Natural killer cell (primary cell): ENCODE results near the gene DACT1. TPM values are rescaled to one million over a fixed set of nuclear protein-coding genes. Genes with fewer than 3 reads are reported as not detected.

Experiments
- ATAC-seq, 3 donors: fragments of 150-1000 bp in 2 of 3; fragments of 200-7000 bp in 1 of 3; cut with Tn5 transposase; 1 replicate in 1 of 3; 2 replicates in 2 of 3; pipeline ENCODE4 v1.10.0; 2021; ENCODE audit warnings: mild to moderate bottlenecking in 2 of 3, moderate library complexity in 2 of 3
- DNase-seq, 2 donors: peaks; one replicate each; pipeline versions ENCODE4 v3.0.0 to v3.0.0-alpha.2; 2013 to 2021; ENCODE audit warnings: mixed read lengths in 1 of 2
- H3K27ac ChIP-seq: one replicate; pipeline ENCODE4 v1.5.1; 2013; ENCODE audit warnings: mild to moderate bottlenecking, low read length
- H3K27me3 ChIP-seq: one replicate; pipeline ENCODE4 v1.6.1; 2013; ENCODE audit warnings: low read length; ENCODE audit not compliant: control insufficient read depth, insufficient read depth
- H3K36me3 ChIP-seq: one replicate; pipeline ENCODE4 v1.6.1; 2013; ENCODE audit warnings: low read length; ENCODE audit not compliant: control insufficient read depth, insufficient read depth
- H3K4me1 ChIP-seq: one replicate; pipeline ENCODE4 v1.6.1; 2013; ENCODE audit warnings: low read length; ENCODE audit not compliant: control insufficient read depth, insufficient read depth
- H3K4me3 ChIP-seq: one replicate; pipeline ENCODE4 v1.5.1; 2013; ENCODE audit warnings: low read length
- H3K9me3 ChIP-seq: one replicate; pipeline ENCODE4 v1.6.1; 2013; ENCODE audit warnings: low read length; ENCODE audit not compliant: control insufficient read depth, insufficient read depth
- H3K27ac Mint-ChIP-seq, 2 donors: one replicate each; pipeline ENCODE4 v1.8.0; 2022; ENCODE audit warnings: mild to moderate bottlenecking in 2 of 2, mixed read lengths in 2 of 2, moderate library complexity in 1 of 2
- H3K27me3 Mint-ChIP-seq, 2 donors: one replicate each; pipeline ENCODE4 v1.8.0; 2022; ENCODE audit warnings: low read depth in 2 of 2, mixed read lengths in 2 of 2
- H3K36me3 Mint-ChIP-seq: one replicate; pipeline ENCODE4 v1.8.0; 2022; ENCODE audit warnings: mixed read lengths
- H3K4me1 Mint-ChIP-seq, 2 donors: one replicate each; pipeline ENCODE4 v1.8.0; 2022; ENCODE audit warnings: mixed read lengths in 2 of 2
- H3K4me3 Mint-ChIP-seq: one replicate; pipeline ENCODE4 v1.8.0; 2022; ENCODE audit warnings: mild to moderate bottlenecking, moderate library complexity, mixed read lengths
- H3K9me3 Mint-ChIP-seq, 2 donors: one replicate each; pipeline ENCODE4 v1.8.0; 2022; ENCODE audit warnings: mixed read lengths in 2 of 2
- WGBS: methylation state at CpG from one replicate; pipeline ENCODE4 v1.1.7; 2013; ENCODE audit warnings: missing lambda C conversion rate; ENCODE audit not compliant: insufficient coverage; 5-methylcytosine and 5-hydroxymethylcytosine counted together
- intact Hi-C: fragments of 100-400 bp; cut with micrococcal nuclease; formaldehyde crosslinking; loops from one replicate; pipeline ENCODE4 v1.14.2; 2022
- total RNA-seq, 4 donors: library from RNA; stranded (reverse); fragments of 120-200 nt in 1 of 4; gene quantifications; one replicate each; pipeline versions ENCODE4 v1.2.3 to v1.2.4, GENCODE V29; 2013 to 2022
- TF ChIP-seq, protein P1 (sequence below): fragments of 200-600 bp; IDR thresholded peaks from one replicate; pipeline ENCODE4 v1.8.0; 2022; ENCODE audit warnings: antibody characterized with exemption

Gene DACT1
- total RNA-seq, 3 donors from 2014 or later (not counting 1 experiment from before 2014, with no cell fraction given) = 0.20 to 0.45 (median 0.33) TPM

DNA sequence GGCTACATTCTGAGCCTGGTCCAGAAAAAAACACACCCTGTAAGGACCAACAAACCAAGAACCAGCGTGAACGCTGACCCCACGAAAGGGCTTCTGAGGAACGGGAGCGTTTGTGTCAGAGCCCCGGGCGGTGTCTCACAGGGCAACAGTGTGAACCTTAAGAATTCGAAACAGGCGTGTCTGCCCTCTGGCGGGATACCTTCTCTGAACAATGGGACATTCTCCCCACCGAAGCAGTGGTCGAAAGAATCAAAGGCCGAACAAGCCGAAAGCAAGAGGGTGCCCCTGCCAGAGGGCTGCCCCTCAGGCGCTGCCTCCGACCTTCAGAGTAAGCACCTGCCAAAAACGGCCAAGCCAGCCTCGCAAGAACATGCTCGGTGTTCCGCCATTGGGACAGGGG lies 7.9 kb downstream of the DACT1 start:
- no peaks in the 10 kb centered on the region for H3K36me3 Mint-ChIP-seq
- TF ChIP-seq, protein P1, sequence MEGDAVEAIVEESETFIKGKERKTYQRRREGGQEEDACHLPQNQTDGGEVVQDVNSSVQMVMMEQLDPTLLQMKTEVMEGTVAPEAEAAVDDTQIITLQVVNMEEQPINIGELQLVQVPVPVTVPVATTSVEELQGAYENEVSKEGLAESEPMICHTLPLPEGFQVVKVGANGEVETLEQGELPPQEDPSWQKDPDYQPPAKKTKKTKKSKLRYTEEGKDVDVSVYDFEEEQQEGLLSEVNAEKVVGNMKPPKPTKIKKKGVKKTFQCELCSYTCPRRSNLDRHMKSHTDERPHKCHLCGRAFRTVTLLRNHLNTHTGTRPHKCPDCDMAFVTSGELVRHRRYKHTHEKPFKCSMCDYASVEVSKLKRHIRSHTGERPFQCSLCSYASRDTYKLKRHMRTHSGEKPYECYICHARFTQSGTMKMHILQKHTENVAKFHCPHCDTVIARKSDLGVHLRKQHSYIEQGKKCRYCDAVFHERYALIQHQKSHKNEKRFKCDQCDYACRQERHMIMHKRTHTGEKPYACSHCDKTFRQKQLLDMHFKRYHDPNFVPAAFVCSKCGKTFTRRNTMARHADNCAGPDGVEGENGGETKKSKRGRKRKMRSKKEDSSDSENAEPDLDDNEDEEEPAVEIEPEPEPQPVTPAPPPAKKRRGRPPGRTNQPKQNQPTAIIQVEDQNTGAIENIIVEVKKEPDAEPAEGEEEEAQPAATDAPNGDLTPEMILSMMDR = no peak
- Histone ChIP-seq H3K27me3 (no peaks in the 10 kb centered on the region), H3K4me3 (no peak overlapping the region), H3K36me3 (no peaks in the 10 kb centered on the region), H3K27ac (no peak overlapping the region), H3K9me3 (no peaks in the 10 kb centered on the region), H3K4me1 (no peaks in the 10 kb centered on the region)
- H3K9me3 Mint-ChIP-seq = no peaks in the 10 kb centered on the region
- no peak for DNase-seq
- no peak overlapping the region for H3K27ac Mint-ChIP-seq
- no peak overlapping the region for H3K4me3 Mint-ChIP-seq
- H3K27me3 Mint-ChIP-seq = peaks cover 3 to 6% of the 10 kb centered on the region in 2 donors
- WGBS = 94% methylated on average over 20 of the region's 20 CpGs
- H3K4me1 Mint-ChIP-seq = no peaks in the 10 kb centered on the region
- intact Hi-C loops = no loop called here
- no peak for ATAC-seq

DNA sequence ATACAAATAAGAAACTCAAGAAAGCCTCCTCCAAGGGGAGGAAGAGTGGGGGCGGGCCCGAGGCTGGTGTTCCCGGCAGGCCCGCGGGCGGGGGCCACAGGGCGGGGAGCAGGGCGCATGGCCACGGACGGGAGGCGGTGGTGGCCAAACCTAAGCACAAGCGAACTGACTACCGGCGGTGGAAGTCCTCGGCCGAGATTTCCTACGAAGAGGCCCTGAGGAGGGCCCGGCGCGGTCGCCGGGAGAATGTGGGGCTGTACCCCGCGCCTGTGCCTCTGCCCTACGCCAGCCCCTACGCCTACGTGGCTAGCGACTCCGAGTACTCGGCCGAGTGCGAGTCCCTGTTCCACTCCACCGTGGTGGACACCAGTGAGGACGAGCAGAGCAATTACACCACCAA lies 8.7 kb downstream of the DACT1 start:
- Mint-ChIP-seq H3K27me3 (peaks cover 0 to 1% of the 10 kb centered on the region in 2 donors), H3K4me1 (no peaks in the 10 kb centered on the region), H3K36me3 (no peaks in the 10 kb centered on the region), H3K27ac (no peak overlapping the region), H3K9me3 (no peaks in the 10 kb centered on the region), H3K4me3 (no peak overlapping the region)
- no peak for ATAC-seq
- DNase-seq = no peak
- Histone ChIP-seq H3K27me3 (no peaks in the 10 kb centered on the region), H3K4me3 (no peak overlapping the region), H3K9me3 (no peaks in the 10 kb centered on the region), H3K27ac (no peak overlapping the region), H3K36me3 (no peaks in the 10 kb centered on the region), H3K4me1 (no peaks in the 10 kb centered on the region)
- TF ChIP-seq, protein P1 = no peak
- WGBS = 95% methylated on average over 34 of the region's 34 CpGs
- intact Hi-C loops = no loop called here

DNA sequence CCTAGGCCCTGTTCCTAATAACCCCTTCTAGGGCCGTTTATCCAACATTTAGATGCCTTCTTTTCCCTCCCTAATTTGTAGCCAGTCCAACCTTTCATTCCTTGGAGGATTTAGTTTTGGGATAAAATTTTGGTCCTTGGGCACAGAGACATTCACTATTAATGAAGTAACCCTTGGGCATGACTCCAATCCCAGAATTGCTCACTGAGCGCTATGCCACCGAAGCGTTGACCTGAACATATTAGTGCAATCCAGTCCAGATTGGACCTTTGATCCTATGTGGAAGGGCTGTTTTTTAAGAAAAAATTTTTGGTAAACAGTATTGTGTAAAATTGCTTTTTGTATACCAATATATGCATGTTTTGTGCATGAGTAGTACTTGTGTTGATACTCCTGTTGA lies 10.0 kb downstream of the DACT1 start:
- Mint-ChIP-seq H3K9me3 (no peaks in the 10 kb centered on the region), H3K27me3 (no peaks in the 10 kb centered on the region), H3K27ac (no peak overlapping the region), H3K4me3 (no peak overlapping the region), H3K4me1 (no peaks in the 10 kb centered on the region), H3K36me3 (no peaks in the 10 kb centered on the region)
- Histone ChIP-seq H3K27me3 (no peaks in the 10 kb centered on the region), H3K4me3 (no peak overlapping the region), H3K9me3 (no peaks in the 10 kb centered on the region), H3K27ac (no peak overlapping the region), H3K36me3 (no peaks in the 10 kb centered on the region), H3K4me1 (no peaks in the 10 kb centered on the region)
- TF ChIP-seq, protein P1 = no peak
- 89% methylated on average over 4 of the region's 4 CpGs for WGBS
- ATAC-seq (no peak), DNase-seq (no peak)
- intact Hi-C loops = no loop called here

DNA sequence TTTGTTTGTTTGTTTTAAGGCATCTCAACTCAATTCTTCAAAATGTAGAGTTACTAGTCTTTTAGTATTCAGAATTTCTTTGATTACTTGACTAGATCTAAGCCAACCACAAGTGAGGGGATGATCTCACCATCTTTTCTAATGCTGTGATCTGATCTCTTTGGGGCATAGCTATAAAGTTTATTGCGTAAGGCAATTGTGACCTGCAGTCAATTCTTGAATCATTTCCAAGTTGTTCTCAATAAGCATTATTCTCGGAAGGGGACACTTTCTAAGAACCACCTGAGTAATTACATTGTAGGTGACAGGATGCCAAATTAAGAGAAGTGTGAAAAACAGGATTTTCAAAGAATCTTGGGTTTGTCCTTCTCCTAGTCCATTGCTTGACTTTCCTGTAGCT lies 13.1 kb downstream of the DACT1 start:
- Mint-ChIP-seq H3K4me1 (no peaks in the 10 kb centered on the region), H3K27me3 (peaks cover 5 to 15% of the 10 kb centered on the region in 2 donors), H3K36me3 (no peaks in the 10 kb centered on the region), H3K9me3 (no peaks in the 10 kb centered on the region), H3K4me3 (no peak overlapping the region), H3K27ac (no peak overlapping the region)
- DNase-seq (no peak), ATAC-seq (no peak)
- Histone ChIP-seq H3K27ac (no peak overlapping the region), H3K4me1 (no peaks in the 10 kb centered on the region), H3K9me3 (no peaks in the 10 kb centered on the region), H3K27me3 (no peaks in the 10 kb centered on the region), H3K36me3 (no peaks in the 10 kb centered on the region), H3K4me3 (no peak overlapping the region)
- WGBS = 94% methylated on average over 2 of the region's 2 CpGs
- TF ChIP-seq, protein P1 = no peak
- intact Hi-C loops = no loop called here
